ENCODE results near the gene AGPAT4. TPM values are rescaled to one million over a fixed set of nuclear protein-coding genes. Genes with fewer than 3 reads are reported as not detected.

Gene AGPAT4
- total and polyA plus RNA-seq, 3 donors from 2014 or later: 5.4 to 7.2 (median 6.4) TPM

DNA sequence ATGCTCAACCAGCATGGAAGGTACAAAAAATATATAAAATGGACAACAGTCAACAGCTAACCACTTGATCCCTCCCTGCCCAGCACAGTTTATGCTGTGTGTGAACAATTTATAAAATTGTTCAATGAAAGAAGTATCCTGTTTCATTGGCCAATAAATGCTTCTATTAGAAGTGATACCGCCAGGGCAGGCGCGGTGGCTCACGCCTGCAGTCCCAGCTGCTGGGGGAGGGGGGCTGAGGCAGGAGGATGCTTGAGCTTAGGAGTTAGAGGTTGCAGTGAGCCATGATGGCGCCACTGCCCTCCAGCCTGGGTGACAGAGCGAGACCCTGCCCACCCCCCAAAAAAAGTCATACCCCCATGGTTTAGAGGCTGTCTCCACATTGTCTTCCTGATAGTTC lies 4.6 kb downstream of the AGPAT4 start:
- Histone ChIP-seq H3K4me1 (no peaks in the 10 kb centered on the region), H3K27ac (no peak overlapping the region), H3K27me3 (no peaks in the 10 kb centered on the region), H3K36me3 (ENCODE audit: low read depth, missing control alignments) (no peaks in the 10 kb centered on the region), H3K4me3 (no peak overlapping the region), H3K9me3 (no peaks in the 10 kb centered on the region)
- no peak for DNase-seq
- intact Hi-C loops (cut with DNase I; ENCODE audit: low total_unique reads): no loop called here
- 95 to 96% methylated on average over 6 of the region's 6 CpGs for WGBS, 2 donors
- TF ChIP-seq POLR2A (IDR thresholded peaks at IDR 0.05): no peak
- TF ChIP-seq, protein P1, sequence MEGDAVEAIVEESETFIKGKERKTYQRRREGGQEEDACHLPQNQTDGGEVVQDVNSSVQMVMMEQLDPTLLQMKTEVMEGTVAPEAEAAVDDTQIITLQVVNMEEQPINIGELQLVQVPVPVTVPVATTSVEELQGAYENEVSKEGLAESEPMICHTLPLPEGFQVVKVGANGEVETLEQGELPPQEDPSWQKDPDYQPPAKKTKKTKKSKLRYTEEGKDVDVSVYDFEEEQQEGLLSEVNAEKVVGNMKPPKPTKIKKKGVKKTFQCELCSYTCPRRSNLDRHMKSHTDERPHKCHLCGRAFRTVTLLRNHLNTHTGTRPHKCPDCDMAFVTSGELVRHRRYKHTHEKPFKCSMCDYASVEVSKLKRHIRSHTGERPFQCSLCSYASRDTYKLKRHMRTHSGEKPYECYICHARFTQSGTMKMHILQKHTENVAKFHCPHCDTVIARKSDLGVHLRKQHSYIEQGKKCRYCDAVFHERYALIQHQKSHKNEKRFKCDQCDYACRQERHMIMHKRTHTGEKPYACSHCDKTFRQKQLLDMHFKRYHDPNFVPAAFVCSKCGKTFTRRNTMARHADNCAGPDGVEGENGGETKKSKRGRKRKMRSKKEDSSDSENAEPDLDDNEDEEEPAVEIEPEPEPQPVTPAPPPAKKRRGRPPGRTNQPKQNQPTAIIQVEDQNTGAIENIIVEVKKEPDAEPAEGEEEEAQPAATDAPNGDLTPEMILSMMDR (IDR thresholded peaks at IDR 0.05): no peak

DNA sequence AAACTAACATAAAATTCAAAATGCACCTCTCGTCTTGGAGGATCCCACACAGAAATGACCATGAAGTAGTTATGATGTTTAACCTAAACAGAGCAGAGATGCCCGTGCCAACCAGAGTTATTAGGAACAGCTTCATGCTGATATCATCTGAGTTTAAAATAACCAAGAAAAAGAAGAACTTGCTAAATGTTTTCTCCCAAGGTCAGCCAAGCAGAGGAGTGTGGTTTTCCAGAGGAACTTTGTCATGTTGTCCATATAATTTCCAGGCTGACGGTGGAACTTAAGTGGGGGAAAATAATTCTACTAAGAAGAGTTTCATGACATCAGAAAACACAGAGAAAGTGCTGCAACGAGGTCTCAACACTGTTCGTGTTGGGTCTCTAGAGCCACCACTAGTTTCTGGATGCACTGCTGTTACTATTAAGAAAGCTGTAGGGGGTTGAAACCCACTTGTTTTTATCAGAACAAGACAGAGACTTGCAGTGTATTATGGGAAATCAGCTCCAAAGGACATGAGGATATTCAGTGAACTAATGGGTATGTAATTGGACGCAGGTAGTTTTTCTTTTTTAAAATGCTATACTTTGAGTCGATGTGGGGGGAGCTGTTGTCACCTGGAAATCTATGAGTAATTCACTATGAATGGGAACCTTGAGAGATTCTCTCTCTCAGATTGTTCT lies 5.2 kb downstream of the AGPAT4 start:
- no peak for DNase-seq
- intact Hi-C loops (cut with DNase I; ENCODE audit: low total_unique reads): no loop called here

DNA sequence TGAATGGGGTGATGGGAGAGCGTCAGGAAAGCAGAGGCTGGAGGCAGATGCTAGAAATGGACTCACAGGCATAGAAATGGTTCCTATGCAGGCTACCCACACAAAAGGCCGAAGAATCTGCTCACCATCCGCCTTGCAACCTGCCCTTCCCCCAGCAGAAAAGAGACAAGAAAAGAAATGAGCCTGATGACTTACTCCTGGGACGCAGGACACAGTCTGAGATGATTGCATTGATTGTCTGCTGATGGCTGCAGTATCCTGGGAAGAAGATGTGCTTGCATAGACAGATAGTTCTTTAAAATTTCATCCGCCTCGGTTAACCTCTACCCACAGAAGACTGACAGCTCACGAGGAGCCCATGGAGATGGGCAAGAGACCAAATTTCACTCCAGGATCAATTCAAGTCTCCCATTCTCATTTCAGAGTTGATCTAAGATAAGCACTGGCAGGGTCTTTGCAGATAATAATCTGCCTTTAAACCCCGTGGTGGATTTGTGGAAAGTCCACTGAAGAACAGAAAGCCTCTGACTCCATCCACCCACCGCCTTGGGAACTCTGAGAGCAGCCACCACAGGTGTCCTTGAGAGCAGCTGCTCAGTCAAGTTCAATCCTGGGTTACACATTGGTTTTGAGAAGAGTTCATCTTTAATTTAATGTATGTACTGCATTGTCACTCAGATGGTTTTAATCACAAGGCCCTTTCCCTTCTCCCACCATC lies 7.2 kb downstream of the AGPAT4 start:
- WGBS, 2 donors: 83 to 87% methylated on average over 9 of the region's 9 CpGs

More for the DNA sequence above, 5.2 kb downstream of the AGPAT4 start:
- Histone ChIP-seq H3K9me3 (no peaks in the 10 kb centered on the region), H3K36me3 (ENCODE audit: low read depth, missing control alignments) (no peaks in the 10 kb centered on the region), H3K4me1 (no peaks in the 10 kb centered on the region), H3K27me3 (no peaks in the 10 kb centered on the region), H3K4me3 (no peak overlapping the region), H3K27ac (peak overlapping the region in 1 of 2 donors; percentile 24)
- TF ChIP-seq, protein P1 (IDR thresholded peaks at IDR 0.05): no peak
- no peak for TF ChIP-seq POLR2A (IDR thresholded peaks at IDR 0.05)
- WGBS, 2 donors: 41 to 60% methylated on average over 7 of the region's 7 CpGs

DNA sequence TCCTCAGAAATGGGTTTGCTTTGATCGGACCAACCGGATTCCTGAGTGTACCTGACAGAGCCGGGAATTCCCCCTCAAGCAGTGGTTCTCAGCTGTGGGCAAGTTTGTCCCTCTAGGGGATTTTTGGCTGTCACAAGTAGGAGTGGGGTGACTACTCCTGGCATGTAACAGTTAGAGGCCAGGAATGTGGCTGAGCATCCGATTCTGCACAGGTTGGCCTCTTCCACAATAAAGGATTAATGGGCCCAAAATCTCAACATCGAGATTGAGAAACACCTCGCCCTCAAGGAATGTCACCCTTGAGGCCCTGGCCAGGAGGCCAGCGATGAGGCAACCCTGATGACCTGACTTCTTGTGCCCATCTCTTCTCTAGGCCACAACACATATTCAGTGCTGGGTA lies 7.9 kb downstream of the AGPAT4 start:
- intact Hi-C loops (cut with DNase I; ENCODE audit: low total_unique reads): no loop called here
- WGBS, 2 donors: 94 to 95% methylated on average over 7 of the region's 7 CpGs
- Histone ChIP-seq H3K4me1 (no peaks in the 10 kb centered on the region), H3K9me3 (no peaks in the 10 kb centered on the region), H3K27ac (no peak overlapping the region), H3K27me3 (no peaks in the 10 kb centered on the region), H3K36me3 (ENCODE audit: low read depth, missing control alignments) (no peaks in the 10 kb centered on the region), H3K4me3 (no peak overlapping the region)
- no peak for TF ChIP-seq POLR2A (IDR thresholded peaks at IDR 0.05)
- TF ChIP-seq, protein P1 (IDR thresholded peaks at IDR 0.05): no peak
- DNase-seq: no peak

More for the DNA sequence above, 7.2 kb downstream of the AGPAT4 start:
- Histone ChIP-seq H3K4me1 (no peaks in the 10 kb centered on the region), H3K9me3 (no peaks in the 10 kb centered on the region), H3K36me3 (ENCODE audit: low read depth, missing control alignments) (no peaks in the 10 kb centered on the region), H3K4me3 (no peak overlapping the region), H3K27ac (no peak overlapping the region), H3K27me3 (no peaks in the 10 kb centered on the region)
- DNase-seq: no peak
- intact Hi-C loops (cut with DNase I; ENCODE audit: low total_unique reads): no loop called here
- no peak for TF ChIP-seq POLR2A (IDR thresholded peaks at IDR 0.05)
- TF ChIP-seq, protein P1 (IDR thresholded peaks at IDR 0.05): no peak

Data from testis (tissue), 3 donors.